Measurements from ENCODE around the gene FANK1. TPM values are rescaled to one million over a fixed set of nuclear protein-coding genes. Genes with fewer than 3 reads are reported as not detected.

Gene FANK1, protein sequence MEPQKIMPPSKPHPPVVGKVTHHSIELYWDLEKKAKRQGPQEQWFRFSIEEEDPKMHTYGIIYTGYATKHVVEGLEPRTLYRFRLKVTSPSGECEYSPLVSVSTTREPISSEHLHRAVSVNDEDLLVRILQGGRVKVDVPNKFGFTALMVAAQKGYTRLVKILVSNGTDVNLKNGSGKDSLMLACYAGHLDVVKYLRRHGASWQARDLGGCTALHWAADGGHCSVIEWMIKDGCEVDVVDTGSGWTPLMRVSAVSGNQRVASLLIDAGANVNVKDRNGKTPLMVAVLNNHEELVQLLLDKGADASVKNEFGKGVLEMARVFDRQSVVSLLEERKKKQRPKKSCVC
- 1.3 and 3.1 TPM in 2 replicates for total RNA-seq

DNA sequence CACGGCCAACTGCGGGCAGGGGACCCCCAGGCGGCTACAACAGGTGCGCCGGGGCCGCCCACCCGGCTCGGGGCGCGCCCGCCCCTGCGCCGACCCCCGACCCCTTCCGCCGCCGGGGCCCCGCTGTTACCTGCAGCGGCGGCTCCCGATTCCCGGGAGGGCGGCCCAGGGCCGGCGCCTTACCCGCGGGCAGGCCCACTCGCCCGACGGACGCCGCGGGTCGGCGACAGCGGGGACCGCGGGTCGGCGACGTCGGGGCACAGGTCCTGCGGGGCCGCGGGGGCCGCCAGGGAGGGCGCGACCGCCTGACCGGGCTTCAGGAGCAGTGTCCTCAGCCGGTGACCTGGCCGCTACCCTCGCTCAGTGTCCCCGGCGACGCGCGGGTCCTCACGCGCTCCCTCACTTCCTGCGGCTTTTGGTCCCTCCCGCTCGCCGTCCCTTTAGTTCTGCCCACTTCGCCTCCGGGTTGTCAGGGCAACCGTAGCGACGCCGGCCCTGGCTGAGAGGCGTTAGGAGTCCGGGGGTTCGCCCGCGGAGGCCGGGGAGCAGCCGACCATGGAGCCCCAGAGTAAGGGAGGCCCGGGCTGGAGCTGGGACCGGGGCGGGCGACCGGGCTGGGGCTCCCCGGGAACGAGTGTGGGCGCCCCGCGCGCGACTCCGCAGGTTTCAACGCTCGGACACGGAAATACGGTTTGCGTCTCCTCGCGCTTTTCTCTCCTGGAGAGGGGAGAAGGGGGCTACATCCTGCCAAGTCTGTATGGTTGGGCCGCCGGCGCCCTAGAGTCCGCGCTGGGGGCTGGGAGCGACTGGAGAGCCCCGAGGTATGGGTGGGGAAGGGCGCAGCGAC lies at the start of gene FANK1:
Gene FANK1, plus strand, starts transcription at position 477 of the 847 bp plus-strand sequence. Its CDS starts 79 bp downstream, at position 556.

DNA sequence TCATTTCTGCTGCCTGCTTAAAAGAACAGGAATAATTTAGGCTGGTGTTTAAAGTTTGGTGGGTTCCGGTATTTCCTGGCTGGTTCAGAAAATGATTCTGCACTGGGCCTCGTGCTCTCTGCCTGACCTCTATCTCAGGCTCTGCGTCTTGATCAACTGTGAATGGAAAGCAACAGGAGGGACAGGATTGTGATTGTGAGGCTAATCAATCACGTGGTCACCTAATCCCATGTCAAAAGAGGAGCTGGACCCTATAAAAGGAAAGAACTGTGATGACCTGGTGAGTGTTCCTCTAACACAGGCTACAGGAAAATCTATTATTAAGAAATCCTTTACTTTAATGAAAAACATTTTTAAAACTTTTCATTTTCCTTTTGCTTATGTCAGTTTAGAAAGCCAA lies 15.2 kb upstream of the FANK1 start, which contains the start of gene DHX32:
Gene DHX32, minus strand, starts transcription at position 101 of the 400 bp plus-strand sequence. CDS start 468 bp downstream, outside the sequence.

Other genes starting within 250 kb of the FANK1 start
- 0.44 TPM in 1 of 2 replicates, not detected in the other for gene TEX36, start 213.4 kb upstream of the FANK1 start, total RNA-seq
- gene EDRF1, start 176.9 kb upstream of the FANK1 start, total RNA-seq = 21.0 and 27.9 TPM in 2 replicates
- gene MMP21, start 120.7 kb upstream of the FANK1 start, total RNA-seq = 0.17 TPM in 1 of 2 replicates, not detected in the other
- 65.8 and 80.7 TPM in 2 replicates for gene UROS, start 73.3 kb upstream of the FANK1 start, total RNA-seq
- 28.8 and 55.6 TPM in 2 replicates for gene BCCIP, start 73.0 kb upstream of the FANK1 start, total RNA-seq
- gene DHX32, start 15.3 kb upstream of the FANK1 start, total RNA-seq = 28.9 and 34.5 TPM in 2 replicates

Measured in smooth muscle cell of trachea (primary cell).